ENCODE results near the gene REEP3. TPM values are rescaled to one million over a fixed set of nuclear protein-coding genes. Genes with fewer than 3 reads are reported as not detected.

REEP3 gene
- total RNA-seq (10 to 100 TPM; 12.3 to 27.7 (median 18.1) TPM), polyA plus RNA-seq (10 to 100 TPM in 1 of 2 donors, 1 to 10 TPM in 1; 9.9 to 13.7 TPM)
- long read RNA-seq, donor 1, full-length matches to known transcripts: 11 of 21 reads
- long read RNA-seq, donor 1, partial matches to known transcripts: 2 of 21 reads
- long read RNA-seq, donor 1, other reads (novel, unspliced or antisense): 8 of 21 reads
- long read RNA-seq, donor 2, full-length matches to known transcripts: 7 of 19 reads
- long read RNA-seq, donor 2, partial matches to known transcripts: 4 of 19 reads
- long read RNA-seq, donor 2, other reads (novel, unspliced or antisense): 8 of 19 reads
- long read RNA-seq, donor 3, partial matches to known transcripts: 0 of 26 reads
- long read RNA-seq, donor 3, other reads (novel, unspliced or antisense): 26 of 26 reads

GRCh38 chr10:63520500-63521415 lies at the start of gene REEP3:
Gene REEP3, plus strand, starts transcription at chr10:63521401. Its CDS starts 145 bp downstream, at chr10:63521546.
- peaks cover 0 to 86% (median 67%) of the 10 kb centered on the region in 9 donors for H3K4me1 ChIP-seq
- no peak for TF ChIP-seq CTCF (IDR thresholded peaks at IDR 0.05)
- no peaks in the 10 kb centered on the region for H3K27me3 ChIP-seq
- DNase-seq (peak; percentile 63 to 82), ATAC-seq (peak; percentile 90 to 96 (median 92))
- no peaks in the 10 kb centered on the region for H3K36me3 ChIP-seq
- peak within 1 kb of the TSS; percentile 97 to 99 (median 99) for H3K27ac ChIP-seq
- H3K4me3 ChIP-seq: peak within 1 kb of the TSS; percentile 51 to 91 (median 80)
- H3K9me3 ChIP-seq: peaks cover 0 to 6% (median 0%) of the 10 kb centered on the region in 11 donors
- 7 to 9% methylated on average over 34 to 51 of the region's 52 CpGs for WGBS, 2 donors
- intact Hi-C loops (cut with DNase I): loop anchor here in 7 of 10 donors (1.0 to 10.0 kb wide), 15 partner anchors 52 to 313 kb away; partner anchors contain the start of gene JMJD1C (in 4 of the 7)

GRCh38 chr10:63474488-63474887 lies 46.7 kb upstream of the REEP3 start:
- no peaks in the 10 kb centered on the region for H3K27me3 ChIP-seq
- peaks cover 0 to 17% (median 11%) of the 10 kb centered on the region in 9 donors for H3K4me1 ChIP-seq
- no peaks in the 10 kb centered on the region for H3K36me3 ChIP-seq
- no peak for TF ChIP-seq CTCF (IDR thresholded peaks at IDR 0.05)
- no peak for ATAC-seq
- 97 to 99% methylated on average over 8 of the region's 8 CpGs for WGBS, 2 donors
- no peak overlapping the region for H3K4me3 ChIP-seq
- DNase-seq: no peak
- intact Hi-C loops (cut with DNase I): no loop called here
- no peak overlapping the region for H3K27ac ChIP-seq
- peaks cover 0 to 3% (median 0%) of the 10 kb centered on the region in 11 donors for H3K9me3 ChIP-seq

GRCh38 chr10:63477927-63478326 lies 43.3 kb upstream of the REEP3 start:
- ATAC-seq (no peak), DNase-seq (no peak)
- Histone ChIP-seq H3K4me3 (no peak overlapping the region), H3K27me3 (no peaks in the 10 kb centered on the region), H3K4me1 (peaks cover 0 to 20% (median 11%) of the 10 kb centered on the region in 9 donors), H3K9me3 (peaks cover 0 to 3% (median 0%) of the 10 kb centered on the region in 11 donors), H3K36me3 (no peaks in the 10 kb centered on the region), H3K27ac (no peak overlapping the region)
- 27 to 48% methylated on average over 1 of the region's 1 CpG for WGBS, 2 donors
- intact Hi-C loops (cut with DNase I): no loop called here
- no peak for TF ChIP-seq CTCF (IDR thresholded peaks at IDR 0.05)

- Histone ChIP-seq H3K9me3 (peaks cover 0 to 3% (median 0%) of the 10 kb centered on the region in 11 donors), H3K4me1 (peaks cover 0 to 20% (median 11%) of the 10 kb centered on the region in 9 donors), H3K36me3 (no peaks in the 10 kb centered on the region), H3K27ac (no peak overlapping the region), H3K4me3 (no peak overlapping the region), H3K27me3 (no peaks in the 10 kb centered on the region)
- 66 to 81% methylated on average over 3 of the region's 3 CpGs for WGBS, 2 donors
- ATAC-seq: peak in 1 of 8 donors; percentile 18
- DNase-seq: no peak
- TF ChIP-seq CTCF (IDR thresholded peaks at IDR 0.05): no peak
- intact Hi-C loops (cut with DNase I): no loop called here
Observed at GRCh38 chr10:63478564-63478963, 42.6 kb upstream of the REEP3 start.
